Parathyroid adenoma (tissue), 2 donors: Measurements from ENCODE around the gene LRRC46.

Experiments
- H2AFZ ChIP-seq: fragments of 300-600 bp; sonication (generic); one replicate; pipeline ENCODE4 v1.7.0; 2017; ENCODE audit warnings: antibody characterized with exemption, mild to moderate bottlenecking
- H3K27ac ChIP-seq: fragments of 300-600 bp; sonication (generic); one replicate; pipeline ENCODE4 v1.7.0; 2017
- H3K27me3 ChIP-seq: fragments of 300-600 bp; sonication (generic); one replicate; pipeline ENCODE4 v1.7.0; 2017; ENCODE audit warnings: low read length; ENCODE audit not compliant: control insufficient read depth, insufficient read depth
- H3K36me3 ChIP-seq: fragments of 300-600 bp; sonication (generic); one replicate; pipeline ENCODE4 v1.7.0; 2017; ENCODE audit warnings: low read length; ENCODE audit not compliant: control insufficient read depth, insufficient read depth
- H3K4me1 ChIP-seq: fragments of 300-600 bp; sonication (generic); one replicate; pipeline ENCODE4 v1.7.0; 2017; ENCODE audit warnings: control low read depth
- H3K4me2 ChIP-seq: fragments of 300-600 bp; sonication (generic); one replicate; pipeline ENCODE4 v1.7.0; 2017; ENCODE audit warnings: low read length
- H3K4me3 ChIP-seq: fragments of 300-600 bp; sonication (generic); one replicate; pipeline ENCODE4 v1.7.0; 2017; ENCODE audit warnings: low read depth, low read length
- H3K79me2 ChIP-seq: fragments of 300-600 bp; sonication (generic); one replicate; pipeline ENCODE4 v1.7.0; 2017; ENCODE audit warnings: control low read depth
- H3K9ac ChIP-seq: fragments of 300-600 bp; sonication (generic); one replicate; pipeline ENCODE4 v1.7.0; 2017; ENCODE audit warnings: mild to moderate bottlenecking
- H3K9me3 ChIP-seq: fragments of 300-600 bp; sonication (generic); one replicate; pipeline ENCODE4 v1.7.0; 2017; ENCODE audit warnings: low read length; ENCODE audit not compliant: control insufficient read depth
- TF ChIP-seq, protein P1 (sequence below): fragments of 300-600 bp; sonication (generic); IDR thresholded peaks from one replicate; pipeline ENCODE4 v1.7.0; 2017; ENCODE audit warnings: antibody characterized with exemption, mild to moderate bottlenecking
- donor health status: primary hyperparathyroidism.

LRRC46 gene

GRCh38 chr17:47844814-47845715 lies 13.6 kb downstream of the LRRC46 start:
- Histone ChIP-seq H3K27ac (peak overlapping the region; percentile 98), H3K27me3 (no peaks in the 10 kb centered on the region), H3K36me3 (no peaks in the 10 kb centered on the region), H3K9me3 (no peaks in the 10 kb centered on the region), H3K4me2 (peak overlapping the region; percentile 48), H3K9ac (no peak overlapping the region), H3K4me1 (peaks cover 46% of the 10 kb centered on the region), H3K79me2 (peaks cover 7% of the 10 kb centered on the region), H2AFZ (no peak overlapping the region), H3K4me3 (peak overlapping the region; percentile 52)
- TF ChIP-seq, protein P1, sequence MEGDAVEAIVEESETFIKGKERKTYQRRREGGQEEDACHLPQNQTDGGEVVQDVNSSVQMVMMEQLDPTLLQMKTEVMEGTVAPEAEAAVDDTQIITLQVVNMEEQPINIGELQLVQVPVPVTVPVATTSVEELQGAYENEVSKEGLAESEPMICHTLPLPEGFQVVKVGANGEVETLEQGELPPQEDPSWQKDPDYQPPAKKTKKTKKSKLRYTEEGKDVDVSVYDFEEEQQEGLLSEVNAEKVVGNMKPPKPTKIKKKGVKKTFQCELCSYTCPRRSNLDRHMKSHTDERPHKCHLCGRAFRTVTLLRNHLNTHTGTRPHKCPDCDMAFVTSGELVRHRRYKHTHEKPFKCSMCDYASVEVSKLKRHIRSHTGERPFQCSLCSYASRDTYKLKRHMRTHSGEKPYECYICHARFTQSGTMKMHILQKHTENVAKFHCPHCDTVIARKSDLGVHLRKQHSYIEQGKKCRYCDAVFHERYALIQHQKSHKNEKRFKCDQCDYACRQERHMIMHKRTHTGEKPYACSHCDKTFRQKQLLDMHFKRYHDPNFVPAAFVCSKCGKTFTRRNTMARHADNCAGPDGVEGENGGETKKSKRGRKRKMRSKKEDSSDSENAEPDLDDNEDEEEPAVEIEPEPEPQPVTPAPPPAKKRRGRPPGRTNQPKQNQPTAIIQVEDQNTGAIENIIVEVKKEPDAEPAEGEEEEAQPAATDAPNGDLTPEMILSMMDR: peak; percentile 39

DNA sequence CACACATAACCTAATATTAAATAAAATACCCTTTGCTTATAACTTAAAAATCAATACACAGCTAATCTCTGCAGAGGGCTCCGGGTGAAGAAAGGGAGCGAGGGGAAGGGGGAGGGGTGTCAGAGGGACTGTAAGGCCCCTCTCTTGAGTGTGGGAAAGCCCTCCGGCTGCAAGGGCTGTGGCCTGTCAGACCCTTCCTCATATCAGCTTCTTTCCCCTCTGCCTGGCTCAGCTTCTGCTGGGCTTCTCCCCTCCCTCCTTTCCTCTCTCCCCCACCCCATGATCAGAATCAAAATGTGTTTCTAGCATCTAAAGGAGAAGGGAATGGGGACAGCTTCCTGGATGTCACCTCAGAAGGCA lies 14.2 kb downstream of the LRRC46 start:
- Histone ChIP-seq H3K27me3 (no peaks in the 10 kb centered on the region), H3K9ac (no peak overlapping the region), H3K36me3 (no peaks in the 10 kb centered on the region), H3K4me2 (peak overlapping the region; percentile 48), H3K4me1 (peaks cover 42% of the 10 kb centered on the region), H3K4me3 (no peak overlapping the region), H3K79me2 (peaks cover 7% of the 10 kb centered on the region), H2AFZ (no peak overlapping the region), H3K27ac (no peak overlapping the region), H3K9me3 (no peaks in the 10 kb centered on the region)
- TF ChIP-seq, protein P1: no peak

GRCh38 chr17:47846716-47847340 lies 15.4 kb downstream of the LRRC46 start:
- no peak overlapping the region for H3K27ac ChIP-seq
- H3K4me1 ChIP-seq: peaks cover 35% of the 10 kb centered on the region
- H3K79me2 ChIP-seq: peaks cover 7% of the 10 kb centered on the region
- H3K36me3 ChIP-seq: no peaks in the 10 kb centered on the region
- TF ChIP-seq, protein P1: no peak
- no peak overlapping the region for H3K4me3 ChIP-seq
- no peak overlapping the region for H2AFZ ChIP-seq
- no peak overlapping the region for H3K4me2 ChIP-seq
- H3K9me3 ChIP-seq: no peaks in the 10 kb centered on the region
- H3K27me3 ChIP-seq: no peaks in the 10 kb centered on the region
- no peak overlapping the region for H3K9ac ChIP-seq

DNA sequence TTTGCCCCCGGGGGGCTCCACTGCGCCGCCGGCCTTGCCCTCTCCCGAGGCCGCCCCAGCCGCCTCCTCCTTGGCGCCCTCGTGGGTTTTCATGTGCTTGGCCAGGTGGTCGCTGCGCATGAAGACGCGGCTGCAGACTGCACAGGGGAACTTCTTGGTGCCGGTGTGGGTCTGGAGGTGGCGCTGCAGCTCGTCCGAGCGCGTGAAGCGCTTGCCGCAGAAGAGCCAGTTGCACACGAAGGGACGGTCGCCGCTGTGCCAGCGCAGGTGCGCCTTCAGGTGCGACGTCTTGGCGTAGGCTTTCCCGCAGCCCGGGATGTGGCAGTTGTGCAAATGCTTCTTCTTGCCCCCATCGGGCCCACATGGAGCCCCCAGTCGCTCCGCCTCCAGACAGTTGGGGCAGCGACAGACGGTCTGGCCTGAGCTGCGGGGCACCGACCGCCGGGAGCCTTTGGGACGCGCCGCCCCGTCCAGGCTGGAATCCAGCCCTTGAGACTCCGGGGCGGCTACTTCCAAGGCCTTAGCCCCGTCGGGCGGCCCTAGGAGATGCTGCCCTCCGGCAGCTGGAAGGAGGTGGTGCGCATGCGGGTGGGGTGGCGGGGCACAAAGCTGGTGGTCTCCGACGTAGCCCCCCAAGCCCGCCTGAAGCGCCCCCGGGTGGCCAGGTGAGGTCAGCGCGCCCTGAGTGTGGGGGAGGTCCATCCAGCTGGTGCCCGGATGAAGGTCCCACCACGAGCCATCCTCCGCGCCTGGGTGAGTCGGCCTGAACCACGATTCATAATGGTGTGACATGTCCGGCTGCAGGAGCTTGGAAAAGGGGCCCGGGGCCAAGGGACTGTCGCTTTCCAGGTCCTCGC lies 16.1 kb downstream of the LRRC46 start:
- Histone ChIP-seq H3K27ac (no peak overlapping the region), H3K36me3 (no peaks in the 10 kb centered on the region), H3K9ac (no peak overlapping the region), H3K9me3 (no peaks in the 10 kb centered on the region), H3K27me3 (no peaks in the 10 kb centered on the region), H3K4me2 (no peak overlapping the region), H3K4me3 (no peak overlapping the region), H2AFZ (no peak overlapping the region), H3K4me1 (peaks cover 30% of the 10 kb centered on the region), H3K79me2 (peaks cover 7% of the 10 kb centered on the region)
- TF ChIP-seq, protein P1: no peak
